ENCODE data around the gene PPP6R2.

Gene PPP6R2

GRCh38 chr22:50485221-50486131 is 142.3 kb downstream of the PPP6R2 start:
- no peak for DNase-seq (ENCODE audit: low spot score)

GRCh38 chr22:50486561-50487289 is 143.6 kb downstream of the PPP6R2 start, which contains the start of gene MIOX:
TSS of gene MIOX (plus strand) at chr22:50486859. CDS start at chr22:50486898, 39 bp downstream.
- DNase-seq (ENCODE audit: low spot score), result no peak

GRCh38 chr22:50487290-50488005 is 144.3 kb downstream of the PPP6R2 start:
- DNase-seq (ENCODE audit: low spot score), result no peak

- DNase-seq (ENCODE audit: low spot score), result no peak
Observed at GRCh38 chr22:50488006-50488677, 145.0 kb downstream of the PPP6R2 start.

GRCh38 chr22:50488886-50489285 is 145.8 kb downstream of the PPP6R2 start:
- DNase-seq (ENCODE audit: low spot score), result no peak

- DNase-seq (ENCODE audit: low spot score), result no peak
Observed at GRCh38 chr22:50489363-50490243, 146.5 kb downstream of the PPP6R2 start.

- no peak for DNase-seq (ENCODE audit: low spot score)
Observed at GRCh38 chr22:50490531-50491308, 147.6 kb downstream of the PPP6R2 start.

Measured in D341Med (cell line).